RWPE1 (cell line): ENCODE measurements around the gene GRID1.
"Not testable (repeated sequence)": the region's sequence is repeated elsewhere in the genome, so short reads cannot be mapped to it uniquely, and the experiment has no call there.

ENCODE experiments used
- CTCF ChIA-PET: fragments of 350-600 bp; sonication (Branson Sonifier 250); formaldehyde crosslinking; extraction: SDS; loops from one replicate; lab custom pipeline; 2021; lab: Yijun Ruan, JAX
- POLR2A ChIA-PET: fragments of 400-600 bp; formaldehyde crosslinking; extraction: SDS; loops from one replicate; lab custom pipeline; 2020; ENCODE audit warnings: antibody characterized with exemption; ENCODE audit not compliant: low non-redundant PET; lab: Yijun Ruan, JAX
- DNase-seq: peaks from one replicate; pipeline ENCODE4 v3.0.0; 2012; ENCODE audit warnings: low spot score
- H3K27ac ChIP-seq: fragments of 450-650 bp; 2 replicates; pipeline ENCODE4 v1.5.1; 2017
- CTCF ChIP-seq: fragments of 450-650 bp; conservative IDR thresholded peaks from 2 replicates; pipeline ENCODE4 v1.5.1; 2017; ENCODE audit warnings: low read depth, mild to moderate bottlenecking

The GRID1 gene

GRCh38 chr10:86392723-86393094 is 26.1 kb upstream of the GRID1 start:
- TF ChIP-seq CTCF, result no peak
- ChIA-PET POLR2A (no interaction called here), CTCF (no interaction called here)
- no peak overlapping the region for H3K27ac ChIP-seq
- no peak for DNase-seq

GRCh38 chr10:86391986-86392722 is 25.6 kb upstream of the GRID1 start:
- no peak for TF ChIP-seq CTCF
- no peak for DNase-seq
- no peak overlapping the region for H3K27ac ChIP-seq
- ChIA-PET CTCF (interaction anchor here (1.3 kb wide), 1 partner anchor 8 kb away, joined by 7 read pairs; no protein-coding TSS in a partner anchor), POLR2A (no interaction called here)

- TF ChIP-seq CTCF, result no peak
- no peak overlapping the region for H3K27ac ChIP-seq
- ChIA-PET CTCF (interaction anchor here (0.6 to 2.0 kb wide), 4 partner anchors 9 to 87 kb away, joined by 5 to 7 read pairs (median 6); no protein-coding TSS in a partner anchor), POLR2A (no interaction called here)
- no peak for DNase-seq
Measured at GRCh38 chr10:86391236-86391840, 24.7 kb upstream of the GRID1 start.

- POLR2A ChIA-PET, result no interaction called here
- CTCF ChIA-PET, result interaction anchor here (0.6 to 2.0 kb wide), 3 partner anchors 10 to 88 kb away, joined by 5 to 6 read pairs (median 6); no protein-coding TSS in a partner anchor
- TF ChIP-seq CTCF, result no peak
- H3K27ac ChIP-seq, result no peak overlapping the region
- no peak for DNase-seq
Measured at GRCh38 chr10:86390337-86391120, 23.9 kb upstream of the GRID1 start.

GRCh38 chr10:86389441-86390193 is 23.0 kb upstream of the GRID1 start:
- CTCF ChIA-PET, result interaction anchor here (0.6 to 2.0 kb wide), 2 partner anchors 10 to 12 kb away, joined by 3 to 5 read pairs; no protein-coding TSS in a partner anchor
- POLR2A ChIA-PET, result no interaction called here

GRCh38 chr10:86389109-86389440 is 22.5 kb upstream of the GRID1 start:
- POLR2A ChIA-PET, DNase-seq: not testable (repeated sequence)
- CTCF ChIA-PET, result interaction anchor here (0.6 to 2.0 kb wide), 2 partner anchors 11 to 12 kb away, joined by 3 to 5 read pairs; no protein-coding TSS in a partner anchor

More at GRCh38 chr10:86389441-86390193, 23.0 kb upstream of the GRID1 start:
- DNase-seq, result no peak
- no peak overlapping the region for H3K27ac ChIP-seq
- no peak for TF ChIP-seq CTCF

More at GRCh38 chr10:86389109-86389440, 22.5 kb upstream of the GRID1 start:
- not testable (repeated sequence) for H3K27ac ChIP-seq
